OCI-LY7 (cell line): ENCODE measurements around the gene KCNH1.

Experiments used
- CTCF ChIP-seq: fragments of 200-600 bp; sonication (generic); conservative IDR thresholded peaks from 2 replicates; pipeline ENCODE4 v1.5.1; 2014; ENCODE audit warnings: mild to moderate bottlenecking, antibody characterized with exemption, low read length, moderate library complexity, mixed read lengths
- EZH2phosphoT487 ChIP-seq: fragments of 200-600 bp; sonication (generic); IDR thresholded peaks from 2 replicates; pipeline ENCODE4 v1.6.1; 2018; ENCODE audit warnings: low read depth, borderline replicate concordance, mild to moderate bottlenecking, mixed run types, antibody characterized with exemption, low read length, moderate library complexity, mixed read lengths

GRCh38 chr1:210741564-210741963 is 392.4 kb downstream of the KCNH1 start:
- TF ChIP-seq CTCF, result no peak
- TF ChIP-seq EZH2phosphoT487, result no peak
